OCI-LY7 (cell line): ENCODE results near the gene ZNF540. TPM values are rescaled to one million over a fixed set of nuclear protein-coding genes. Genes with fewer than 3 reads are reported as not detected.
"Not testable (repeated sequence)": the region's sequence is repeated elsewhere in the genome, so short reads cannot be mapped to it uniquely, and the experiment has no call there.

Experiments
- BruUV-seq: library from RNA; stranded (reverse); fragments of 400-500 nt; replicated peaks from 2 replicates; lab custom pipeline; 2021; lab: Mats Ljungman, UMichigan
- CTCF ChIA-PET: fragments of 300-600 bp; sonication (Branson Sonifier 250); formaldehyde crosslinking; loops from one replicate; lab custom pipeline; 2022; ENCODE audit warnings: antibody characterized with exemption; ENCODE audit not compliant: unreplicated experiment; lab: Charles Lee
- POLR2A ChIA-PET: fragments of 300-600 bp; sonication (Branson Sonifier 250); formaldehyde crosslinking; loops from one replicate; lab custom pipeline; 2022; ENCODE audit warnings: antibody characterized with exemption; lab: Charles Lee
- DNase-seq: peaks from one replicate; pipeline ENCODE4 v3.0.0-alpha.2; 2015; ENCODE audit warnings: low spot score
- H2AFZ ChIP-seq: fragments of 200-600 bp; sonication (generic), shearing (Covaris generic); 2 replicates; pipeline ENCODE4 v1.6.1; 2014; ENCODE audit warnings: mild to moderate bottlenecking, antibody characterized with exemption, low read length, moderate library complexity
- H3K27ac ChIP-seq: fragments of 200-600 bp; sonication (generic); 2 replicates; pipeline ENCODE4 v1.5.1; 2014; ENCODE audit warnings: mixed run types, low read depth, mild to moderate bottlenecking, moderate library complexity, low read length, inconsistent platforms; ENCODE audit not compliant: poor library complexity, severe bottlenecking
- H3K36me3 ChIP-seq: fragments of 200-600 bp; sonication (generic); 2 replicates; pipeline ENCODE4 v1.6.1; 2014; ENCODE audit warnings: mild to moderate bottlenecking, antibody characterized with exemption, low read length, moderate library complexity, mixed read lengths; ENCODE audit not compliant: insufficient read depth
- H3K4me1 ChIP-seq: fragments of 200-600 bp; sonication (generic); 2 replicates; pipeline ENCODE4 v1.5.1; 2014; ENCODE audit warnings: mild to moderate bottlenecking, low read length; ENCODE audit not compliant: insufficient read depth, poor library complexity, severe bottlenecking
- H3K4me2 ChIP-seq: fragments of 200-600 bp; sonication (generic); 2 replicates; pipeline ENCODE4 v1.6.1; 2014; ENCODE audit warnings: mild to moderate bottlenecking, low read length
- H3K4me3 ChIP-seq: fragments of 200-600 bp; sonication (generic); 2 replicates; pipeline ENCODE4 v1.5.1; 2014; ENCODE audit warnings: mild to moderate bottlenecking, low read depth, low read length; ENCODE audit not compliant: poor library complexity, severe bottlenecking
- H3K79me2 ChIP-seq: fragments of 200-600 bp; sonication (generic); 2 replicates; pipeline ENCODE4 v1.6.1; 2016; ENCODE audit warnings: low read depth, mild to moderate bottlenecking, low read length, moderate library complexity, mixed read lengths; ENCODE audit not compliant: insufficient read depth
- H3K9me2 ChIP-seq: fragments of 200-600 bp; sonication (generic); 2 replicates; pipeline ENCODE4 v1.6.1; 2016; ENCODE audit warnings: mild to moderate bottlenecking, low read length, mixed read lengths; ENCODE audit not compliant: insufficient read depth
- H3K9me3 ChIP-seq: fragments of 200-600 bp; sonication (generic); 2 replicates; pipeline ENCODE4 v1.6.1; 2014; ENCODE audit warnings: mild to moderate bottlenecking, mixed run types, low read length, mixed read lengths
- H4K20me1 ChIP-seq: fragments of 200-600 bp; sonication (generic); 2 replicates; pipeline ENCODE4 v1.6.1; 2014; ENCODE audit warnings: mild to moderate bottlenecking, antibody characterized with exemption, low read length, moderate library complexity, mixed read lengths; ENCODE audit not compliant: insufficient read depth
- EZH2phosphoT487 ChIP-seq: fragments of 200-600 bp; sonication (generic); IDR thresholded peaks from 2 replicates; pipeline ENCODE4 v1.6.1; 2018; ENCODE audit warnings: low read depth, borderline replicate concordance, mild to moderate bottlenecking, mixed run types, antibody characterized with exemption, low read length, moderate library complexity, mixed read lengths
- intact Hi-C: fragments of 100-400 bp; cut with micrococcal nuclease; formaldehyde crosslinking; loops from one replicate; pipeline ENCODE4 v1.10.0; 2022; ENCODE audit not compliant: unreplicated experiment
- total RNA-seq, 2 experiments: library from RNA; depleted of rRNA in 1 of 2; stranded (reverse); fragments of >200 nt in 1 of 2; shearing (Covaris generic) in 1 of 2; gene quantifications; 2 replicates each; pipeline ENCODE4 v1.2.3, GENCODE V29; 2014 to 2022
- TF ChIP-seq, protein P1 (sequence below): fragments of 200-600 bp; sonication (generic); conservative IDR thresholded peaks from 2 replicates; pipeline ENCODE4 v1.5.1; 2014; ENCODE audit warnings: mild to moderate bottlenecking, antibody characterized with exemption, low read length, moderate library complexity, mixed read lengths

Gene ZNF540
- total RNA-seq, 2 experiments from 2014 or later = 0.44 to 0.46 TPM

DNA sequence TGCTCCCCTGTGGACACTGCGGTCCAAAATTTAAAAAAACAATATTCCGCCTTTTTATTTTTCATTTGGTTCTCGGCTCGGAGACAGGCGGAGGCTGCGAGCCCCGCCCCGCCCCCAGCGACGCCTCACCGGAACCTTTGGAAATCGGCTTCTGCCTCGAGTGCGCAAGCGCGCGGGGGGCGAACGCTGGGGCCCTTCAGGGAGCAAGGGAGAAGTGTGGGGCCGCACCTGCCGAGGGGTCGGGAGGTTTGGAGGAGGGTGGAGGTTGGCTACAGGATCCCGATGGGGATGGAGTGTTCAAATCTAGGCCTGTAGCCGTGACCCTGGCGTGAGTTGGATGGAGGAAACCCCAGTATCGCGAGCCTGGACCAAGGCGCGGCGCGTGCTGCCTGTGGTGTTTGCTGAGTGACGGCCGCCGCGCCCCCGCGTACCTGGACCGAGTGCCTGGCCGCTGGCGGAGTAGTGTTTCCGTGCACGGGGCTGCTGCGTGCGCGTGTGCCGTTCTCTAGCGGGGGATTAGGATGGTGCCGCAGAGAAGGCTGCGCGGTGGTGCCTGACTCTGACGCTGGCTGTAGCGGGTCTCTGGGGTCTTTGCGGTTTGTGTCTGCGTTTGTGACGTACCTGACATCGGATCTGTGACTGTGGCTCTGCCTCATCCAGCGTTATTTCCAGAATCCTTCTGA, 61.2 kb downstream of the ZNF540 start:
- Histone ChIP-seq H3K4me2 (peak overlapping the region; percentile 73), H3K4me1 (peaks cover 7% of the 10 kb centered on the region), H3K27ac (peak overlapping the region; percentile 58), H3K36me3 (no peaks in the 10 kb centered on the region), H3K79me2 (peaks cover 23% of the 10 kb centered on the region; the same call in 1 of the 2 replicates), H2AFZ (peak overlapping the region; percentile 93), H3K9me3 (0 out of 2 replicates have a peak, but pooled peaks cover 3% of the 10 kb centered on the region), H3K4me3 (peak overlapping the region; percentile 80), H3K9me2 (no peaks in the 10 kb centered on the region), H4K20me1 (no peaks in the 10 kb centered on the region)
- TF ChIP-seq EZH2phosphoT487 = no peak
- TF ChIP-seq, protein P1, sequence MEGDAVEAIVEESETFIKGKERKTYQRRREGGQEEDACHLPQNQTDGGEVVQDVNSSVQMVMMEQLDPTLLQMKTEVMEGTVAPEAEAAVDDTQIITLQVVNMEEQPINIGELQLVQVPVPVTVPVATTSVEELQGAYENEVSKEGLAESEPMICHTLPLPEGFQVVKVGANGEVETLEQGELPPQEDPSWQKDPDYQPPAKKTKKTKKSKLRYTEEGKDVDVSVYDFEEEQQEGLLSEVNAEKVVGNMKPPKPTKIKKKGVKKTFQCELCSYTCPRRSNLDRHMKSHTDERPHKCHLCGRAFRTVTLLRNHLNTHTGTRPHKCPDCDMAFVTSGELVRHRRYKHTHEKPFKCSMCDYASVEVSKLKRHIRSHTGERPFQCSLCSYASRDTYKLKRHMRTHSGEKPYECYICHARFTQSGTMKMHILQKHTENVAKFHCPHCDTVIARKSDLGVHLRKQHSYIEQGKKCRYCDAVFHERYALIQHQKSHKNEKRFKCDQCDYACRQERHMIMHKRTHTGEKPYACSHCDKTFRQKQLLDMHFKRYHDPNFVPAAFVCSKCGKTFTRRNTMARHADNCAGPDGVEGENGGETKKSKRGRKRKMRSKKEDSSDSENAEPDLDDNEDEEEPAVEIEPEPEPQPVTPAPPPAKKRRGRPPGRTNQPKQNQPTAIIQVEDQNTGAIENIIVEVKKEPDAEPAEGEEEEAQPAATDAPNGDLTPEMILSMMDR = no peak
- peak; percentile 63 for DNase-seq
- ChIA-PET POLR2A (no interaction called here), CTCF (no interaction called here)
- BruUV-seq = no TSS peak
- intact Hi-C loops = no loop called here

DNA sequence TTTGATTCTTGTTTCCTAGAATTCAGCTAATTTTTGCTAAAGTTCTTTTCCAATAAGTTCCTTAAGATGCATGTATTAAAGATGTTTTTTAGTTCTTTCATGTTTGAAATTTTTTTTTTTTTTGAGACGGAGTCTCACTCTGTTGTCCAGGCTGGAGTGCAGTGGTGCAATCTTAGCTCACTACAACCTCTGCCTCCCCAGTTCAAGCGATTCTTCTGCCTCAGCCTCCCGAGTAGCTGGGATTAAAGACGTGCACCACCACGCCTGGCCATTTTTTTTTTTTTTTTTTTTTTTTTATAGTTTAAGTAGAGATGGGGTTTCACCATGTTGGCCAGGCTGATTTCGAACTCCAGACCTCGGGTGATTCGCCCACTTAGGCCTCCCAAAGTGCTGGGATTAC, 62.5 kb downstream of the ZNF540 start:
- CTCF ChIA-PET = not testable (repeated sequence)

More for the DNA sequence above, 62.5 kb downstream of the ZNF540 start:
- BruUV-seq, H3K27ac ChIP-seq, H3K9me2 ChIP-seq, DNase-seq, H3K4me3 ChIP-seq, POLR2A ChIA-PET, H3K4me1 ChIP-seq, H3K36me3 ChIP-seq, H2AFZ ChIP-seq, H3K9me3 ChIP-seq, H3K4me2 ChIP-seq, H4K20me1 ChIP-seq, intact Hi-C loops: not testable (repeated sequence)
- peaks cover 23% of the 10 kb centered on the region; the same call in 1 of the 2 replicates for H3K79me2 ChIP-seq

Other genes with a start within 250 kb of the ZNF540 start
- 7.9 and 9.2 TPM in 2 replicates for gene ZNF527, start 223.8 kb upstream of the ZNF540 start, total RNA-seq (2014; rRNA removed; shearing (Covaris generic))
- 5.4 and 9.6 TPM in 2 replicates for gene ZNF527, start 223.8 kb upstream of the ZNF540 start, total RNA-seq (2022)
- 10.5 and 11.8 TPM in 2 replicates for gene ZNF569, start 127.4 kb upstream of the ZNF540 start, total RNA-seq (2014; rRNA removed; shearing (Covaris generic))
- 10.2 and 12.2 TPM in 2 replicates for gene ZNF569, start 127.4 kb upstream of the ZNF540 start, total RNA-seq (2022)
- gene ZNF570, start 125.5 kb upstream of the ZNF540 start, total RNA-seq (2014; rRNA removed; shearing (Covaris generic)) = 3.7 and 6.7 TPM in 2 replicates
- gene ZNF570, start 125.5 kb upstream of the ZNF540 start, total RNA-seq (2022) = 5.1 and 7.3 TPM in 2 replicates
- 0.25 and 0.44 TPM in 2 replicates for gene ZNF793, start 87.9 kb upstream of the ZNF540 start, total RNA-seq (2014; rRNA removed; shearing (Covaris generic))
- gene ZNF793, start 87.9 kb upstream of the ZNF540 start, total RNA-seq (2022) = 0.53 and 0.77 TPM in 2 replicates
- 1.3 and 8.0 TPM in 2 replicates for gene ZNF571, start 84 bp upstream of the ZNF540 start, total RNA-seq (2014; rRNA removed; shearing (Covaris generic))
- 2.6 and 4.2 TPM in 2 replicates for gene ZNF571, start 84 bp upstream of the ZNF540 start, total RNA-seq (2022)
- 4.5 and 6.2 TPM in 2 replicates for gene ZFP30, start 60.6 kb downstream of the ZNF540 start, total RNA-seq (2014; rRNA removed; shearing (Covaris generic))
- gene ZFP30, start 60.6 kb downstream of the ZNF540 start, total RNA-seq (2022) = 12.8 and 13.5 TPM in 2 replicates
- gene ZNF607, start 124.9 kb downstream of the ZNF540 start, total RNA-seq (2014; rRNA removed; shearing (Covaris generic)) = 5.5 and 6.3 TPM in 2 replicates
- gene ZNF607, start 124.9 kb downstream of the ZNF540 start, total RNA-seq (2022) = 13.2 and 13.8 TPM in 2 replicates
- gene ZNF573, start 184.7 kb downstream of the ZNF540 start, total RNA-seq (2014; rRNA removed; shearing (Covaris generic)) = 7.6 and 10.6 TPM in 2 replicates
- gene ZNF573, start 184.7 kb downstream of the ZNF540 start, total RNA-seq (2022) = 11.2 and 12.2 TPM in 2 replicates